Endothelial cell of umbilical vein (primary cell): ENCODE results near the gene AMFR. TPM values are rescaled to one million over a fixed set of nuclear protein-coding genes. Genes with fewer than 3 reads are reported as not detected.
A peak's percentile ranks its signal among the peaks of the same experiment; 100 is the strongest.

Source experiments
- BruUV-seq: library from RNA; stranded (reverse); fragments of 400-500 nt; replicated peaks from 2 replicates; lab custom pipeline; 2021; lab: Mats Ljungman, UMichigan
- CTCF ChIA-PET: fragments of 300-600, 350-600 bp; sonication (Branson Sonifier 250); formaldehyde crosslinking; loops from one replicate; lab custom pipeline; 2021; ENCODE audit warnings: antibody characterized with exemption, inconsistent platforms; lab: Charles Lee
- POLR2A ChIA-PET: fragments of 300-600, 350-600 bp; sonication (Branson Sonifier 250); formaldehyde crosslinking; loops from one replicate; lab custom pipeline; 2021; ENCODE audit warnings: antibody characterized with exemption, inconsistent platforms; lab: Charles Lee
- DNase-seq: peaks from one replicate; pipeline ENCODE4 v3.0.0-alpha.2; 2011; ENCODE audit warnings: low read depth, low spot score
- FAIRE-seq: peaks from 2 replicates; lab custom pipeline; 2011; peaks lifted over from hg19 to GRCh38; lab: Jason Lieb, UNC
- H2AFZ ChIP-seq: 2 replicates; pipeline ENCODE4 v1.6.0; 2012; ENCODE audit warnings: low read depth, low read length, control low read depth, inconsistent platforms
- H3K27ac ChIP-seq: 2 replicates; pipeline ENCODE4 v1.5.1; 2011; ENCODE audit warnings: low read depth, mild to moderate bottlenecking, control low read depth, low read length, moderate library complexity; ENCODE audit not compliant: insufficient read depth
- H3K27me3 ChIP-seq, 2 experiments: 2 replicates each; pipeline versions ENCODE4 v1.6.0 to v1.6.1; 2011; ENCODE audit warnings: low read length in 2 of 2, mixed read lengths in 1 of 2; ENCODE audit not compliant: control insufficient read depth in 2 of 2, insufficient read depth in 2 of 2
- H3K36me3 ChIP-seq, 2 experiments: 2 replicates in 1 of 2; 3 replicates in 1 of 2; pipeline ENCODE4 v1.5.1; 2011; ENCODE audit warnings: low read length in 2 of 2, mild to moderate bottlenecking in 1 of 2, moderate library complexity in 1 of 2; ENCODE audit not compliant: control insufficient read depth in 2 of 2, insufficient read depth in 2 of 2; ENCODE audit errors: extremely low read depth in 1 of 2
- H3K4me1 ChIP-seq: 3 replicates; pipeline ENCODE4 v1.5.1; 2011; ENCODE audit warnings: mild to moderate bottlenecking, low read length; ENCODE audit not compliant: control insufficient read depth, insufficient read depth; ENCODE audit errors: extremely low read depth
- H3K4me2 ChIP-seq: 2 replicates; pipeline ENCODE4 v1.6.1; 2011; ENCODE audit warnings: low read length, control low read depth, mixed read lengths; ENCODE audit not compliant: insufficient read depth
- H3K4me3 ChIP-seq, 3 experiments: fragments of 200-600 bp in 1 of 3; sonication (generic), shearing (Covaris generic) in 1 of 3; replicated peaks in 1 of 3; 2 replicates each; pipeline ENCODE4 v1.5.1; 2011 to 2016; ENCODE audit warnings: control low read depth in 3 of 3, low read length in 3 of 3, mild to moderate bottlenecking in 2 of 3, inconsistent platforms in 1 of 3, low read depth in 1 of 3, moderate library complexity in 1 of 3; ENCODE audit not compliant: insufficient read depth in 1 of 3
- H3K79me2 ChIP-seq: 2 replicates; pipeline ENCODE4 v1.6.0; 2012; ENCODE audit warnings: low read length, inconsistent platforms; ENCODE audit not compliant: control insufficient read depth, insufficient read depth
- H3K9ac ChIP-seq: replicated peaks from 2 replicates; pipeline ENCODE3; 2011; ENCODE audit warnings: low read length, control low read depth; ENCODE audit not compliant: insufficient read depth; ENCODE audit errors: extremely low read depth
- H3K9me1 ChIP-seq: replicated peaks from 3 replicates; pipeline ENCODE4 v1.6.0; 2011; ENCODE audit warnings: mild to moderate bottlenecking, low read length; ENCODE audit not compliant: control insufficient read depth, insufficient read depth; ENCODE audit errors: extremely low read depth
- H3K9me3 ChIP-seq: replicated peaks from 2 replicates; pipeline ENCODE4 v1.5.1; 2012; ENCODE audit warnings: low read length, inconsistent platforms; ENCODE audit not compliant: control insufficient read depth, insufficient read depth
- H4K20me1 ChIP-seq: replicated peaks from 2 replicates; pipeline ENCODE3; 2011; ENCODE audit warnings: mild to moderate bottlenecking, low read length; ENCODE audit not compliant: control insufficient read depth, insufficient read depth; ENCODE audit errors: extremely low read depth
- EZH2 ChIP-seq: IDR thresholded peaks from 2 replicates; pipeline ENCODE4 v1.6.1; 2012; ENCODE audit warnings: borderline replicate concordance, low read depth, mild to moderate bottlenecking, moderate library complexity, low read length, inconsistent platforms; ENCODE audit not compliant: severe bottlenecking
- FOS ChIP-seq: IDR thresholded peaks from 2 replicates; pipeline ENCODE4 v1.6.1; 2011; ENCODE audit warnings: mild to moderate bottlenecking, low read length, moderate library complexity, borderline replicate concordance; ENCODE audit not compliant: insufficient read depth
- GATA2 ChIP-seq: IDR thresholded peaks from 2 replicates; pipeline ENCODE4 v1.7.0; 2011; ENCODE audit warnings: low read depth, mild to moderate bottlenecking, moderate library complexity, mixed read lengths, low read length; ENCODE audit not compliant: insufficient read length, insufficient read depth
- JUN ChIP-seq: IDR thresholded peaks from 2 replicates; pipeline ENCODE4 v1.6.1; 2011; ENCODE audit warnings: borderline replicate concordance, low read depth; ENCODE audit not compliant: insufficient read length, insufficient read depth
- MYC ChIP-seq: IDR thresholded peaks from one replicate; pipeline ENCODE4 v1.6.1; 2011; ENCODE audit warnings: mild to moderate bottlenecking, low read depth, low read length
- POLR2A ChIP-seq: IDR thresholded peaks from 2 replicates; pipeline ENCODE4 v1.6.1; 2012; ENCODE audit warnings: low read depth, mild to moderate bottlenecking, control low read depth, low read length
- POLR2AphosphoS5 ChIP-seq: IDR thresholded peaks from 2 replicates; pipeline ENCODE4 v1.6.1; 2012; ENCODE audit warnings: low read depth, mild to moderate bottlenecking, control low read depth, low read length, moderate library complexity; ENCODE audit not compliant: insufficient read depth
- dilution Hi-C: fragments of 300-500 bp; cut with MboI; formaldehyde crosslinking; loops from one replicate; pipeline ENCODE4 v1.15.0; 2019; ENCODE audit warnings: low sequenced_read_pairs; ENCODE audit not compliant: extremely low pct_ligation_motif_present
- intact Hi-C: fragments of 100-400 bp; cut with micrococcal nuclease; formaldehyde crosslinking; loops from one replicate; pipeline ENCODE4 v1.10.0; 2022
- polyA plus RNA-seq, 4 experiments: library from polyadenylated mRNA; depleted of rRNA in 3 of 4; stranded (reverse) in 3 of 4; unstranded in 1 of 4; fragments of >200 nt; gene quantifications; 2 replicates each; pipeline versions ENCODE4 v1.2.1 to v1.2.3, GENCODE V29; 2011 to 2012; ENCODE audit warnings: missing spikeins in 1 of 4
- total RNA-seq: library from RNA; stranded (reverse); gene quantifications from 2 replicates; pipeline ENCODE4 v1.2.3, GENCODE V29; 2021
- TF ChIP-seq, protein P1 (sequence below): IDR thresholded peaks from 2 replicates; pipeline ENCODE4 v1.6.1; 2011; ENCODE audit not compliant: insufficient read depth, insufficient read length
- TF ChIP-seq, protein P2 (sequence below), 2 donors: IDR thresholded peaks; 1 replicate in 1 of 2; 2 replicates in 1 of 2; pipeline ENCODE4 v1.5.1; 2011; ENCODE audit warnings: low read length in 2 of 2, mild to moderate bottlenecking in 2 of 2, moderate library complexity in 2 of 2, control low read depth in 1 of 2, inconsistent platforms in 1 of 2, low read depth in 1 of 2; ENCODE audit not compliant: insufficient read depth in 1 of 2; ENCODE audit errors: extremely low read depth in 1 of 2

AMFR gene
- total and polyA plus RNA-seq, 2 donors (not counting 3 experiments of a cell fraction or from before 2014, with no cell fraction given): 66.5 to 71.7 TPM

DNA sequence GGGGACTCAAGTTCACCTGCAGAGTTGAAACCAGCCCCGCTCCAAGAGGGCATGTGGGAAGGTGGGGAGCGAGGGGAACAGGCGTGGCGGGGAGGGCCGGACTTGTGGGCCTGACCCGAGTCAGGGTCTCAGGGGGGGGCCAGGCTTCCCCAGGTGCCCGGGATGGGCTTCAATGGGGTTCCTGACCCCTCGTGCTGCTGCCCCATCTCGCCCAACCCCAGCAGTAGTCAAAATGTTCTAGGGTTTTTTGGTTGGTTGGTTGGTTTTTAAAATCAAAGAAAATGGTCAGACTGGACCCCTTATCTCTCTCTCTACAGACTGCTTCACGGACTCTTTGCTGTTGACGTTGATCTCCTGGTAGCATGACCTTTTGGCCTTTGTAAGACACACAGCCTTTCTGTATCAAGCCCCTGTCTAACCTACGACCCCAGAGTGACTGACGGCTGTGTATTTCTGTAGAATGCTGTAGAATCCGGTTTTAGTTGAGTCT, 69.5 kb downstream of the AMFR start:
- BruUV-seq: no TSS peak
- Histone ChIP-seq H3K27ac (no peak overlapping the region), H3K4me1 (peaks cover 14% of the 10 kb centered on the region), H4K20me1 (no peaks in the 10 kb centered on the region), H3K27me3 (peaks cover 0 to 3% of the 10 kb centered on the region in 2 experiments), H3K36me3 (no peaks in the 10 kb centered on the region), H3K9me1 (no peaks in the 10 kb centered on the region), H3K9me3 (no peaks in the 10 kb centered on the region), H3K9ac (peak overlapping the region; percentile 89), H3K79me2 (no peaks in the 10 kb centered on the region), H3K4me2 (peak overlapping the region; percentile 89), H2AFZ (peak overlapping the region; percentile 80), H3K4me3 (no peak overlapping the region)
- FAIRE-seq (no peak), DNase-seq (no peak)
- dilution Hi-C loops (no loop called here), intact Hi-C loops (loop anchor here (1.0 to 2.0 kb wide), 4 partner anchors 24 to 412 kb away; partner anchors contain the start of gene AMFR)
- ChIA-PET CTCF (interaction anchor here (0.7 to 2.5 kb wide), 23 partner anchors 9 to 413 kb away, joined by 3 to 25 read pairs (median 7); no protein-coding TSS in a partner anchor), POLR2A (no interaction called here)
- TF ChIP-seq MYC: no peak
- TF ChIP-seq POLR2A: no peak
- TF ChIP-seq FOS: no peak
- TF ChIP-seq, protein P1, sequence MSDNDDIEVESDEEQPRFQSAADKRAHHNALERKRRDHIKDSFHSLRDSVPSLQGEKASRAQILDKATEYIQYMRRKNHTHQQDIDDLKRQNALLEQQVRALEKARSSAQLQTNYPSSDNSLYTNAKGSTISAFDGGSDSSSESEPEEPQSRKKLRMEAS: no peak
- TF ChIP-seq JUN: no peak
- TF ChIP-seq POLR2AphosphoS5: no peak
- TF ChIP-seq GATA2: no peak
- no peak for TF ChIP-seq EZH2
- TF ChIP-seq, protein P2, sequence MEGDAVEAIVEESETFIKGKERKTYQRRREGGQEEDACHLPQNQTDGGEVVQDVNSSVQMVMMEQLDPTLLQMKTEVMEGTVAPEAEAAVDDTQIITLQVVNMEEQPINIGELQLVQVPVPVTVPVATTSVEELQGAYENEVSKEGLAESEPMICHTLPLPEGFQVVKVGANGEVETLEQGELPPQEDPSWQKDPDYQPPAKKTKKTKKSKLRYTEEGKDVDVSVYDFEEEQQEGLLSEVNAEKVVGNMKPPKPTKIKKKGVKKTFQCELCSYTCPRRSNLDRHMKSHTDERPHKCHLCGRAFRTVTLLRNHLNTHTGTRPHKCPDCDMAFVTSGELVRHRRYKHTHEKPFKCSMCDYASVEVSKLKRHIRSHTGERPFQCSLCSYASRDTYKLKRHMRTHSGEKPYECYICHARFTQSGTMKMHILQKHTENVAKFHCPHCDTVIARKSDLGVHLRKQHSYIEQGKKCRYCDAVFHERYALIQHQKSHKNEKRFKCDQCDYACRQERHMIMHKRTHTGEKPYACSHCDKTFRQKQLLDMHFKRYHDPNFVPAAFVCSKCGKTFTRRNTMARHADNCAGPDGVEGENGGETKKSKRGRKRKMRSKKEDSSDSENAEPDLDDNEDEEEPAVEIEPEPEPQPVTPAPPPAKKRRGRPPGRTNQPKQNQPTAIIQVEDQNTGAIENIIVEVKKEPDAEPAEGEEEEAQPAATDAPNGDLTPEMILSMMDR (IDR thresholded peaks at IDR 0.05; ENCODE audit: extremely low read depth in 1 of 2, insufficient read depth in 1 of 2, low read depth in 1 of 2, low read length in 2 of 2): no peak
